Measurements from ENCODE around the gene C11orf97.

DNA sequence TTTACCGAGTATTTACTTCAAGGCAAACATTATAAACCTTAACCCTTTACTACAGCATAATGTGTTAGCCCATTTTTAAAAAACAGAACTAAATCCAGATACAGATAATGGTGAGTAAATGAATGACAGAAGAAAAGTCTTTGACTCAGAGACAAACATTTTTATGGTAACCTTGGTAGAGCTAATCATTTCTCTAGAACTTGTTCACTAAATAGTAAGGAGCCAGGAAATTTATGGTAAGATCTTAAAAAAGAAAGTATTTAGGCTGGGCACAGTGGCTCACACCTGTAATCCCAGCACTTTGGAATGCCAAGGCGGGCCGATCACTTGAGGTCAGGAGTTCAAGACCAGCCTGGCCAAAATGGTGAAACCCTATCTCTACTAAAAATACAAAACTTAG lies 19.9 kb downstream of the C11orf97 start:
- TF ChIP-seq, protein P1, sequence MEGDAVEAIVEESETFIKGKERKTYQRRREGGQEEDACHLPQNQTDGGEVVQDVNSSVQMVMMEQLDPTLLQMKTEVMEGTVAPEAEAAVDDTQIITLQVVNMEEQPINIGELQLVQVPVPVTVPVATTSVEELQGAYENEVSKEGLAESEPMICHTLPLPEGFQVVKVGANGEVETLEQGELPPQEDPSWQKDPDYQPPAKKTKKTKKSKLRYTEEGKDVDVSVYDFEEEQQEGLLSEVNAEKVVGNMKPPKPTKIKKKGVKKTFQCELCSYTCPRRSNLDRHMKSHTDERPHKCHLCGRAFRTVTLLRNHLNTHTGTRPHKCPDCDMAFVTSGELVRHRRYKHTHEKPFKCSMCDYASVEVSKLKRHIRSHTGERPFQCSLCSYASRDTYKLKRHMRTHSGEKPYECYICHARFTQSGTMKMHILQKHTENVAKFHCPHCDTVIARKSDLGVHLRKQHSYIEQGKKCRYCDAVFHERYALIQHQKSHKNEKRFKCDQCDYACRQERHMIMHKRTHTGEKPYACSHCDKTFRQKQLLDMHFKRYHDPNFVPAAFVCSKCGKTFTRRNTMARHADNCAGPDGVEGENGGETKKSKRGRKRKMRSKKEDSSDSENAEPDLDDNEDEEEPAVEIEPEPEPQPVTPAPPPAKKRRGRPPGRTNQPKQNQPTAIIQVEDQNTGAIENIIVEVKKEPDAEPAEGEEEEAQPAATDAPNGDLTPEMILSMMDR (IDR thresholded peaks at IDR 0.05), result no peak
- TF ChIP-seq EZH2 (IDR thresholded peaks at IDR 0.05), result no peak

Data from neural progenitor cell (in vitro differentiated cells).